ENCODE results near the gene MCU. TPM values are rescaled to one million over a fixed set of nuclear protein-coding genes. Genes with fewer than 3 reads are reported as not detected.

Gene MCU
- total and polyA plus RNA-seq, 2 of the 4 experiments (the other 2 are of a cell fraction): 36.2 to 36.7 TPM

- H2AFZ ChIP-seq (replicated peaks; ENCODE audit: low read length, poor library complexity): peak overlapping the region; percentile 13
- H2BK120ac ChIP-seq (ENCODE audit: low read depth, low read length): no peak overlapping the region
- no peaks in the 10 kb centered on the region for H3K4me1 ChIP-seq (ENCODE audit: control insufficient read depth, insufficient read depth, low read length)
- in situ Hi-C loops (cut with MboI; ENCODE audit: low sequenced_read_pairs): no loop called here
- H3K27ac ChIP-seq (ENCODE audit: insufficient read depth, low read length): no peak overlapping the region
- DNase-seq (peak; percentile 11), ATAC-seq (ENCODE audit: low read depth) (no peak)
- 82% methylated on average over 7 of the region's 20 CpGs; no CpG with 5 or more reads in 1 of the 2 experiments for WGBS, 2 experiments (ENCODE audit: extremely low coverage in 2 of 2, insufficient read length in 1 of 2)
- intact Hi-C loops (cut with micrococcal nuclease): no loop called here
- no peak overlapping the region for H2BK5ac ChIP-seq (ENCODE audit: low read depth, low read length, poor library complexity, severe bottlenecking)
- H4K8ac ChIP-seq (ENCODE audit: low read depth in 2 of 2, low read length in 2 of 2): no peak overlapping the region
- no peak overlapping the region for H3K14ac ChIP-seq (replicated peaks; ENCODE audit: low read depth, low read length)
- H3K56ac ChIP-seq (ENCODE audit: extremely low read depth, insufficient read depth, low read length): no peak overlapping the region
- no peak overlapping the region for H2BK15ac ChIP-seq (ENCODE audit: low read depth, low read length)
- H4K91ac ChIP-seq (ENCODE audit: insufficient read depth, low read depth, low read length): no peak overlapping the region
- no peak overlapping the region for H2AK5ac ChIP-seq (ENCODE audit: low read depth, low read length)
- H3K9ac ChIP-seq (ENCODE audit: low read depth, low read length): no peak overlapping the region
- POLR2A ChIA-PET (ENCODE audit: unreplicated experiment): no interaction called here
- TF ChIP-seq RAD21 (IDR thresholded peaks at IDR 0.05; ENCODE audit: low read length) (no peak), FOS (IDR thresholded peaks at IDR 0.05; ENCODE audit: low read depth, low read length) (no peak)
- H3K9me3 ChIP-seq (ENCODE audit: control insufficient read depth, insufficient read depth, low read length): no peaks in the 10 kb centered on the region
- BruUV-seq (replicated peaks): no TSS peak
- H3K4ac ChIP-seq (ENCODE audit: low read depth, low read length): no peak overlapping the region
- peaks cover 2% of the 10 kb centered on the region; the same call in 1 of the 2 replicates for H3K27me3 ChIP-seq (ENCODE audit: control insufficient read depth, insufficient read depth, low read length)
- dilution Hi-C loops (cut with HindIII; ENCODE audit: low sequenced_read_pairs, unreplicated experiment): no loop called here
- H4K20me1 ChIP-seq (ENCODE audit: insufficient read depth, low read length): no peaks in the 10 kb centered on the region
- H3K4me3 ChIP-seq (ENCODE audit: insufficient read depth, low read depth, low read length): no peak overlapping the region
- no peak overlapping the region for H3K4me2 ChIP-seq (ENCODE audit: low read depth, low read length)
- no peak overlapping the region for H3K23ac ChIP-seq (ENCODE audit: low read depth, low read length)
- no peak overlapping the region for H3K18ac ChIP-seq (ENCODE audit: low read depth, low read length)
- H4K5ac ChIP-seq (ENCODE audit: low read depth, low read length): no peak overlapping the region
- no peaks in the 10 kb centered on the region for H3K36me3 ChIP-seq (ENCODE audit: control insufficient read depth, insufficient read depth, low read length)
- no peaks in the 10 kb centered on the region for H3K9me1 ChIP-seq (ENCODE audit: insufficient read depth, low read length)
- CTCF ChIA-PET: no interaction called here
- no peak overlapping the region for H2AK9ac ChIP-seq (replicated peaks; ENCODE audit: low read depth, low read length, poor library complexity)
- no peak overlapping the region for H2BK20ac ChIP-seq (ENCODE audit: low read depth, low read length)
- no peaks in the 10 kb centered on the region for H3K79me1 ChIP-seq (ENCODE audit: low read depth in 1 of 2, low read length in 2 of 2)
Measured at GRCh38 chr10:72932259-72933015, 240.5 kb downstream of the MCU start.

Measured in IMR-90 (cell line).